Peyer's patch (tissue), 4 donors: ENCODE results near the gene TMEM121B. TPM values are rescaled to one million over a fixed set of nuclear protein-coding genes. Genes with fewer than 3 reads are reported as not detected.

Source experiments
- DNase-seq, 3 donors: peaks; one replicate each; pipeline ENCODE4 v3.0.0-alpha.2; 2017 to 2019
- H3K27ac ChIP-seq, 4 donors: fragments of 200-600 bp; sonication (generic); one replicate each; pipeline ENCODE4 v1.5.1; 2016 to 2019
- H3K27me3 ChIP-seq, 2 donors: fragments of 200-600 bp; sonication (generic); one replicate each; pipeline ENCODE4 v1.5.1; 2019
- H3K36me3 ChIP-seq, 3 donors: fragments of 200-600 bp; sonication (generic); one replicate each; pipeline ENCODE4 v1.5.1; 2016 to 2019
- H3K4me1 ChIP-seq, 4 donors: fragments of 200-600 bp; sonication (generic); one replicate each; pipeline ENCODE4 v1.5.1; 2016 to 2019
- H3K4me3 ChIP-seq, 4 donors: fragments of 200-600 bp; sonication (generic); 1 replicate in 3 of 4; 2 replicates in 1 of 4; pipeline ENCODE4 v1.5.1; 2016 to 2019; ENCODE audit warnings: mild to moderate bottlenecking in 1 of 4
- H3K9me3 ChIP-seq, 4 donors: fragments of 200-600 bp; sonication (generic); one replicate each; pipeline ENCODE4 v1.5.1; 2016 to 2019; ENCODE audit warnings: mild to moderate bottlenecking in 1 of 4
- POLR2A ChIP-seq, 2 donors: fragments of 450-650 bp; IDR thresholded peaks; one replicate each; pipeline ENCODE4 v1.5.1; 2017; ENCODE audit warnings: antibody characterized with exemption in 2 of 2, mild to moderate bottlenecking in 2 of 2, moderate library complexity in 2 of 2
- total RNA-seq, 4 donors: library from RNA; depleted of rRNA; stranded (reverse); fragments of >200 nt; gene quantifications; one replicate each; pipeline ENCODE4 v1.1.0, GENCODE V29; 2016
- TF ChIP-seq, protein P1 (sequence below), 6 experiments: fragments of 450-650 bp in 4 of 6; fragments of 200-600 bp in 2 of 6; sonication (generic) in 1 of 6; IDR thresholded peaks; one replicate each; pipeline ENCODE4 v1.5.1; 2017 to 2019; ENCODE audit warnings: antibody characterized with exemption in 6 of 6, mild to moderate bottlenecking in 3 of 6, moderate library complexity in 1 of 6

The TMEM121B gene
- under 1 TPM in 3 of 4 donors, not detected in 1; 0.18 to 0.76 (median 0.40) TPM for total RNA-seq

DNA sequence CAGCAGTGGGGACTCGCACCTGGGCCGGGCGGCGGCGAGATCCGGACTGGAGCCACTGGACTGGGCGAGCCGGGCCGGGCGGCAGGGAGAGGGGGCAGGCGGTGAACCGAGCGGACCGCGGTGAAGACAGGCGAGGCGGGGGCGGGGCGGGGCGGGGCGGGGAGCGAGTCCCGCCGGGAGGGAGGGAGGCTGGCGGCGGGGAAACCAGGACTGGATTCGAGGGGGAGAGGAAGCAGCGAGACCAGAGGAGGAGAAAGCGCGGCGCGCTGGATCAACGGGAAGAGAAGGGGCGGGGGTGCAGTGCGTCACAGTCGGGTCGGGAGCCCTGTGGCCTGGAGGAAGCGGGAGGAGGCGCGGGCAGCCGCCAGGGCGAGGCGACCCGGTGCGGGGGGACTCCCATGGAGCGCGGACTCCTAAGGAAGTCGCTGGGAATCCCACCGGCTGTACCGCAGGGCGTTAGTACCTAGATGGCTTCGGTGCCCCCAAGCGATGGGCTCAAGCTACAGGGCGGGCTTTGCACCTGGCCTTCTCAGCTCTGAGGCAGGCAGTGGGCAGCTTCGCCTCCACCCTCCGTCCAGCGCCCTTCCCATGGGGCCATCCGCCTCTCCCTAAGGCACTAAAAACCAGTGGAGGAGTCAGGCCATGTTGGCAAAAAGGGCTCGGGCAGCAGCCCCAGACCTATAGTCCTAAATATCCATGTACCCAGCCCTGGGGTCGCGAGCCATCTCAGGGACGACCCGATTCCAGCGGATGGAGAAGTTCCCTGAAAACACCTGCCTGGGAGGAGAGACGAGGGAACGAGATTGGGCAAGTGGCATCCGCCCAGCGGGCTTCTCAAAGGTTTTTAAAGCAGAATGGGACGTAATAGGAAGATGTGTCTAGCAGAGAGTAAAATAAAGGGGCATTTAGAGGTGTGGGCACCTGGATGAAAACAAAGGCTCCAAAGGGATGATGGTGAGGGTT lies at the start of gene TMEM121B:
TMEM121B (minus strand) TSS at position 128 of the 963 bp plus-strand sequence. CDS start 233 bp downstream, outside the sequence.
- no peak within 1 kb of the TSS for H3K27ac ChIP-seq
- H3K27me3 ChIP-seq: peaks cover 0 to 24% of the 10 kb centered on the region in 2 donors
- peak in 1 of 3 donors; percentile 61 for DNase-seq
- H3K4me1 ChIP-seq: peaks cover 0 to 31% (median 16%) of the 10 kb centered on the region in 4 donors
- no peaks in the 10 kb centered on the region for H3K36me3 ChIP-seq
- H3K4me3 ChIP-seq: peak within 1 kb of the TSS; percentile 29 to 57 (median 50)
- TF ChIP-seq POLR2A (IDR thresholded peaks at IDR 0.05): no peak
- TF ChIP-seq, protein P1, sequence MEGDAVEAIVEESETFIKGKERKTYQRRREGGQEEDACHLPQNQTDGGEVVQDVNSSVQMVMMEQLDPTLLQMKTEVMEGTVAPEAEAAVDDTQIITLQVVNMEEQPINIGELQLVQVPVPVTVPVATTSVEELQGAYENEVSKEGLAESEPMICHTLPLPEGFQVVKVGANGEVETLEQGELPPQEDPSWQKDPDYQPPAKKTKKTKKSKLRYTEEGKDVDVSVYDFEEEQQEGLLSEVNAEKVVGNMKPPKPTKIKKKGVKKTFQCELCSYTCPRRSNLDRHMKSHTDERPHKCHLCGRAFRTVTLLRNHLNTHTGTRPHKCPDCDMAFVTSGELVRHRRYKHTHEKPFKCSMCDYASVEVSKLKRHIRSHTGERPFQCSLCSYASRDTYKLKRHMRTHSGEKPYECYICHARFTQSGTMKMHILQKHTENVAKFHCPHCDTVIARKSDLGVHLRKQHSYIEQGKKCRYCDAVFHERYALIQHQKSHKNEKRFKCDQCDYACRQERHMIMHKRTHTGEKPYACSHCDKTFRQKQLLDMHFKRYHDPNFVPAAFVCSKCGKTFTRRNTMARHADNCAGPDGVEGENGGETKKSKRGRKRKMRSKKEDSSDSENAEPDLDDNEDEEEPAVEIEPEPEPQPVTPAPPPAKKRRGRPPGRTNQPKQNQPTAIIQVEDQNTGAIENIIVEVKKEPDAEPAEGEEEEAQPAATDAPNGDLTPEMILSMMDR (IDR thresholded peaks at IDR 0.05): no peak
- no peaks in the 10 kb centered on the region for H3K9me3 ChIP-seq

DNA sequence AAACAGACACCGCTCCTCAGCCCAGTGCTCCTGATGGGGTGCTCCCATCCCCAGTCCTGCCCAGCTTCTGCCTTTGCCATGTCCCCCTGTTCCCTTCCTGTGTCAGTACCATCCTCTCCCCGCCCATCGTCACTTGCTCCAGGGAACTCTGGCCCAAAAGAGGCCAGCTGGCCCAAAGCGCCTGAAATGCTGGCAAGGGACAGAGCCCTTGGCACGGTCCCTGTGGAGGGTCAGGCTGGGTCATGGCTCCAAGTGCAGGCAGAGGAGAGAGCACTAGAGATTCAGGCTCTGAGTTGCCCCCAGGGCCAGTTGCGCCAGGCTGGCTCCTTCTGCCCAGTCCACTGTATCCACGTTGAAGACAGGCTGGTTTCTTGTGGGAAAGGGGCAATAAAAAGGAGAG lies 46.3 kb upstream of the TMEM121B start:
- H3K4me1 ChIP-seq: peaks cover 0 to 4% (median 0%) of the 10 kb centered on the region in 4 donors
- no peaks in the 10 kb centered on the region for H3K36me3 ChIP-seq
- TF ChIP-seq, protein P1 (IDR thresholded peaks at IDR 0.05): no peak
- TF ChIP-seq POLR2A (IDR thresholded peaks at IDR 0.05): no peak
- H3K9me3 ChIP-seq: no peaks in the 10 kb centered on the region
- H3K27me3 ChIP-seq: no peaks in the 10 kb centered on the region
- H3K27ac ChIP-seq: no peak overlapping the region
- H3K4me3 ChIP-seq: no peak overlapping the region
- no peak for DNase-seq

DNA sequence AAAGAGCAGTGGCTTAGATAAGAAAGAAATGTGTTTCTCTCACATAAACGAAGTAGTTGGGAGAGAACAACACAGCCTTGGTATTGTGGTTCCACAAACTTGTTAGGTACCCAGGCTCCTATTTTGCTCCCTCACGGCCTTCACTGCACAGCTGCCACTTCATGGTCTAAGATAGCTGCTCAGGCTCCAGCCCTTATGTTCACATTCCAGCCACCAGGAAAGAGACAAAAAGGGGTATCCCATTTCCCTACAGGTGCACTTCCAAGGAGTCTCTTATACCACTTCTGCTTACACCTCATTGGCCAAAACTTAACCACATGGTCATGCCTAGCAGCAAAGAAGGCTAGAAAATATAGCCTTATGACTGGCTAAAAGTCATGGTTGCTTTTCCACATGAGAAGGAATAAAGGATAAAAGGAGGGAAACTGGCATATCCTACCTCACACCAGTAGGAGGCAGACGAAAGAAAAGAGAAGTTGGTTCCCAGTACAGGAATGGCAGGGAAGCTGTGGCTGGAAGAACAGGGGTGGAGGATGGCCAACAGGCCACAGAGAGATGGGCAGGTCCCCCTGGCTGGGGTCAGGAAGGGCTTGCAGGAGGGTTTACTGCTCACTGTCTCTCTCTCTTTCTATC lies 43.3 kb upstream of the TMEM121B start:
- H3K4me3 ChIP-seq: no peak overlapping the region
- no peaks in the 10 kb centered on the region for H3K27me3 ChIP-seq
- H3K9me3 ChIP-seq: no peaks in the 10 kb centered on the region
- no peak overlapping the region for H3K27ac ChIP-seq
- H3K4me1 ChIP-seq: peaks cover 0 to 6% (median 0%) of the 10 kb centered on the region in 4 donors
- DNase-seq: no peak
- TF ChIP-seq, protein P1 (IDR thresholded peaks at IDR 0.05): peak in 2 of 6 experiments; percentile 3 to 19
- TF ChIP-seq POLR2A (IDR thresholded peaks at IDR 0.05): no peak
- no peaks in the 10 kb centered on the region for H3K36me3 ChIP-seq

DNA sequence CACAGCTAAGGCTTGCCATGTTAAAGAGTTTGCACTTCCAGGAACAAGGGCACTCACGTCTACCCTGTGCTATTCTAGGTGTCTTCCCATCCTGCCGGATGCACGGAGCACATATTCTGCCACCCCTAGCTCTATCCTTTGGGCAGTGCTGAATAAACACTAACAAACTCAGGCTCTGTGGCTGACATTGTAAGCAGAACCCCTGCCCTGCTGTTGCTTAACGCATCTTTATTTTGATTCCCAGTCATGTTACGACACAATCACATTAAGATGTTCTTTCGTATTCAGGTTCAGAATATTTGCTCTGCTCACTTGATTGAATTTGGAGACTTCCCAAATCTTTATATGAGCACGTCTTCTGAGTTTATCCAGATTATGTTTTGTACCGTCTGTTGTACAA lies 41.6 kb upstream of the TMEM121B start:
- H3K27me3 ChIP-seq: no peaks in the 10 kb centered on the region
- TF ChIP-seq POLR2A (IDR thresholded peaks at IDR 0.05): no peak
- TF ChIP-seq, protein P1 (IDR thresholded peaks at IDR 0.05): no peak
- no peak for DNase-seq
- H3K9me3 ChIP-seq: no peaks in the 10 kb centered on the region
- no peaks in the 10 kb centered on the region for H3K36me3 ChIP-seq
- no peak overlapping the region for H3K27ac ChIP-seq
- no peak overlapping the region for H3K4me3 ChIP-seq
- H3K4me1 ChIP-seq: peaks cover 0 to 13% (median 0%) of the 10 kb centered on the region in 4 donors

DNA sequence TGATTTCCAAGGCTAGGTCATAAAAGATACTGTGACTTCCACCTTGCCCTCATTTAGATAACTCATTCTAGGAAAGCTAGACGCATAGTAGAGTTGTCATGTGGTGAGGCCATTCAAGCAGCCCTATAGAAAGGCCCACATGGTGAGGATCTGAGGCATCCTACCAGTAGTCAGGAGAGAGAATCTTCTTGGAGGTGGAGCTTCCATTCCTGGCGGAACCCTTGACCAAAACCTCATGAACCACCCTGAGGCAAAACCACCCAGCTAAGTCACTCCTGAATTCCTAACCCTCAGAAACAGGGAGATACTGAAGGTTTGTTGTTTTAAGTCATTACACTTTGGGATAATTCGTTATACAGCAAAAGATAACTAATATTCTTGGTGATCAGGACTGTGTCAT lies 40.8 kb upstream of the TMEM121B start:
- Histone ChIP-seq H3K27me3 (no peaks in the 10 kb centered on the region), H3K4me3 (no peak overlapping the region), H3K9me3 (no peaks in the 10 kb centered on the region), H3K36me3 (no peaks in the 10 kb centered on the region), H3K27ac (no peak overlapping the region), H3K4me1 (peaks cover 0 to 21% (median 0%) of the 10 kb centered on the region in 4 donors)
- no peak for DNase-seq
- TF ChIP-seq, protein P1 (IDR thresholded peaks at IDR 0.05): no peak
- no peak for TF ChIP-seq POLR2A (IDR thresholded peaks at IDR 0.05)
